Suprapubic skin (tissue), 4 donors: ENCODE results near the gene RTBDN.

Source experiments
- CTCF ChIP-seq, 2 donors: fragments of 200-600 bp in 1 of 2; fragments of 450-650 bp in 1 of 2; sonication (generic) in 1 of 2; IDR thresholded peaks; one replicate each; pipeline ENCODE4 v1.5.1; 2016 to 2019; ENCODE audit warnings: antibody characterized with exemption in 2 of 2, mild to moderate bottlenecking in 1 of 2, moderate library complexity in 1 of 2
- EP300 ChIP-seq: sonication (generic); formaldehyde crosslinking; IDR thresholded peaks from one replicate; pipeline ENCODE4 v1.6.1; 2017; ENCODE audit warnings: antibody characterized with exemption
- POLR2A ChIP-seq, 2 donors: fragments of 450-650 bp; IDR thresholded peaks; one replicate each; pipeline ENCODE4 v1.6.1; 2017; ENCODE audit warnings: antibody characterized with exemption in 2 of 2, mild to moderate bottlenecking in 2 of 2, moderate library complexity in 2 of 2
- POLR2AphosphoS5 ChIP-seq, 3 donors: sonication (generic); formaldehyde crosslinking; IDR thresholded peaks; one replicate each; pipeline ENCODE4 v1.6.1; 2017; ENCODE audit warnings: antibody characterized with exemption in 3 of 3

- TF ChIP-seq CTCF (IDR thresholded peaks at IDR 0.05) (no peak), POLR2A (IDR thresholded peaks at IDR 0.05) (no peak), POLR2AphosphoS5 (IDR thresholded peaks at IDR 0.05) (no peak), EP300 (no peak)
These were observed at the start of gene RTBDN for GRCh38 chr19:12834566-12834943.
